Ovary (tissue), 3 donors: ENCODE measurements around the gene ELL2.

ENCODE experiments used
- CTCF ChIP-seq, 3 donors: fragments of 450-650 bp in 2 of 3; fragments of 200-600 bp in 1 of 3; IDR thresholded peaks; one replicate each; pipeline versions ENCODE4 v1.5.1 to v1.8.0; 2016 to 2022; ENCODE audit warnings: antibody characterized with exemption in 3 of 3, mild to moderate bottlenecking in 1 of 3
- POLR2A ChIP-seq: fragments of 450-650 bp; IDR thresholded peaks from one replicate; pipeline ENCODE4 v1.6.1; 2017; ENCODE audit warnings: antibody characterized with exemption, mild to moderate bottlenecking, moderate library complexity
- donor health status: DM: no; HTN: no; CAD: no.

DNA sequence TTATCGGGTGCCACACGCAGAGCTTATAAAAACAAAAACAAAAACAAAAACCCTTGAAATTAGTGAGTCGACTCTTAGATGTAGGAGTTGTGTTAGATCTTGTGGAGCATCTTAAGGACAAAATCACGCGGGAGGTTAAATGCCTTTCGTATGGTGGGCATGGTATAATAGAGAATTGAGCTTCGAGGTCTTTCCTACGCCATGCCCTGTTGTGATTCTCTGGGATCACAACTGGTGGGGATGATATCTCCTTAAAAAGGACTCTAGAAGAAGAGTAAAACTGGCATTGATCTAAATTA, 773 bp upstream of the ELL2 start:
- no peak for TF ChIP-seq POLR2A
- no peak for TF ChIP-seq CTCF (IDR thresholded peaks at IDR 0.05)
